ENCODE measurements around the gene INSYN2B.

GRCh38 chr5:170012622-170013021, 32.3 kb upstream of the INSYN2B start:
- TF ChIP-seq CTCF (IDR thresholded peaks at IDR 0.05; ENCODE audit: low read depth, low read length) (no peak), POLR2A (IDR thresholded peaks at IDR 0.05; ENCODE audit: extremely low read depth, insufficient read length) (no peak), MAX (IDR thresholded peaks at IDR 0.05; ENCODE audit: low read depth, low read length) (no peak), MYC (IDR thresholded peaks at IDR 0.05; ENCODE audit: low read depth, low read length) (no peak)
